ENCODE measurements around the gene CLIP2.

Gene CLIP2

DNA sequence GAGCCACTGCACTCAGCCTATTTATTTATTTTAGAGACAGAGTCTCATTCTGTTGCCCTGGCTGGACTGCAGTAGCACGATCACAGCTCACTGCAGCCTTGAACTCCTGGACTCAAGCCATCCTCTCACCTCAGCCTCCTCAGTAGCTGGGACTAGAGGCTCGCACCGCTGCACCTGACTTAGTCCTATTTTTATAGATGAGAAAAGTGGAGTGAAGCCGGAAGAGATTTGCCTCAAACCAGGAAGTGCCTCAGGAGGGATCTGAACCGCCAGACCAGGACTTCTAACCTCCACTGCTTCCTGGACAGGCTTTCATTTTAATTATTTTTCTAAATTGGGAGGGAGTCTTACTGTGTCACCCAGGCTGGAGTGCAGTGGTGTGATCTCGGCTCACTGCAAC lies 17.5 kb upstream of the CLIP2 start:
- no peak for DNase-seq (ENCODE audit: low read depth)

DNA sequence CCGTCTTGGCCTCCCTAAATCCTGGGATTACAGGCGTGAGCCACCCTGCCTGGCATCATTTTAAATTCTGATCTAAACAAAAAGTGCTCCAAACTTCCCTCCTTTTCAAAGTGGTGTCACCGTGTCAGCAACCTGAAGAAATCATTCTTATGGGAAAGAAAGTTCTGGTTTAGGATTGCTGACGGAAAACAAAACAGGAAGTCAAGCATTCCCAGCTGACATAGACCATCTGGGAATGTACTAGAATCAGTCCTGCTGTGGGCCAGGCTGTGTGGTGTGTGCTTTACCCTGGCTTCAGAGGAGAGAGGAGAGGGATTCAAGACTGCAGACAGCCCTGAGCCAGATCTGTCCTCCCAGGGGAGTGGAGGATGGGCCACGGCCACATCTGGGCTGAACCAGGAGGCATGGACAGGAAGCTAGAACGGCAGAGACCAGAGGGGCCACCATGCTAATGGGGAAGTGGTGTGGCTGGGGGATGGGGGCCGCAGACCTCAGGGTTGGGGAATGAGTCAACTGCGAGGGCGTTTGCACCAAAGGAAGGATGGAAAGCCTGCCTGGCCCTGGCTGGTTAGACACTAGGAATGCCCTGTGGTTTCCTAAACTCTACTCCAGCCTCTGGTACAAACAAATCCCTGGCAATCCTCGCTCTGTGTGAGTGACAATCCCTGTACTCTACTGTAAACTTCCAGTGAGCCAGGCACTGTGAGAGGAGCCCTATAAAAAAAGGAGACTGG lies 16.7 kb upstream of the CLIP2 start:
- DNase-seq (ENCODE audit: low read depth) = peak; percentile 90

DNA sequence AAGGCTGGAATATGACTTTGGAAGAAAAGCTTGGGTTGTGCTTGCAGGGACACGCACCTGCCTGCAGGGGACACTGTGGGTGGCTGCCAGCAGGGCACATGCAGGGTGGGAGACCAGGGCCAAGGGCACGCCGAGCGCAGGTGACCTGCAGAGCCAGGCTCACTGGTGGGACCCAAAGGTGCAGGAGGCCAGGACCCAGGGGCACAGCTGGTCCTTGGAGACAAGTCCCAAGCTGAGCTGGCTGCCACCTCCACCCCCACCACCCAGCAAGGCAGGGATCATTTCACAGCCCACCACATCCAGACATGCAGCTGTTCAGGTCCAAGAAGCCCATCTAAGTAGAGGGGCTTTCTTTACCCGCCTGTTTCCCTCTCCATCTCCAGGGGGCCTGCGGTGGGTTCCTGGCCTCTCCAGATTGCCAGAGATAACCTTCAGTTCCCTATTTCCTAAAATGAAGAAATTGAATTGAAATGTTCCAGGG lies 13.8 kb upstream of the CLIP2 start:
- DNase-seq (ENCODE audit: low read depth) = no peak

DNA sequence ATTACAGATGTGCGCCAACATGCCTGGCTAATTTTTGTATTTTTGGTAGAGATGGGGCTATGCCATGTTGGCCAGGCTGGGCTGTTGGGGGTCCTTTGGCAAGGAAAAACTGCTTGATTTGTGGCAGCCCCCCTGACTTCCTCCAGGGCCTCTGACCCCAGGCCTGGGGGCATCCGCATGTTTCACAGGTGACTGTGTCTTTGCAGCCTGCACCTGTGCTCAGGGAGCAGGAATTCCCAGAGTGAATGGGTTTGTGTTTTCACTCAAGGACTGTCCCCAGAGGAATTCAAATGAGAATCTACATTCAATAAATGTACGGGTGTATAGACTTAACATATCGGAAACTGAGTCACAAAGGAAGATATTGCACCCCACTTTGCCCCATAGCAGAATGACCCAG lies 11.6 kb upstream of the CLIP2 start:
- DNase-seq (ENCODE audit: low read depth) = no peak

DNA sequence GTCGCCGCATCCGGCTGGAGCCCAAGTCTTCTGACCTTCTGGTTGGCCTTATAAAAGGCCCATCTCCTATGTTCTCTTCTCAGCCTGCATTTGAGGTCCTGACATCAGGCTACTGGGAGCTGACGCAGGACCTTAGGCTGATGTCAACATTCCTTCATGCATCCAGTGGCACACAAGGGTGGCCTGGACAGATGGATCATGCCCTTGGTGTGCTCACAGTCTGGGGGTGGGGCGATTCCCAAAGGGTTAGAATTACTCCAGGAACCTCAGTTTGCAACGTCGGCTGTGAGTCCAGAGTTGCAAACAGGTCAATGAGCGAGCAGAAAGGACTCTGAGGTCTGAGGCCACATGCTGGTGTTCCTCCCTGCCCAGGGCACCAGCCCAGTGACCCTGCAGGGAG lies 8.2 kb upstream of the CLIP2 start:
- DNase-seq (ENCODE audit: low read depth) = no peak

DNA sequence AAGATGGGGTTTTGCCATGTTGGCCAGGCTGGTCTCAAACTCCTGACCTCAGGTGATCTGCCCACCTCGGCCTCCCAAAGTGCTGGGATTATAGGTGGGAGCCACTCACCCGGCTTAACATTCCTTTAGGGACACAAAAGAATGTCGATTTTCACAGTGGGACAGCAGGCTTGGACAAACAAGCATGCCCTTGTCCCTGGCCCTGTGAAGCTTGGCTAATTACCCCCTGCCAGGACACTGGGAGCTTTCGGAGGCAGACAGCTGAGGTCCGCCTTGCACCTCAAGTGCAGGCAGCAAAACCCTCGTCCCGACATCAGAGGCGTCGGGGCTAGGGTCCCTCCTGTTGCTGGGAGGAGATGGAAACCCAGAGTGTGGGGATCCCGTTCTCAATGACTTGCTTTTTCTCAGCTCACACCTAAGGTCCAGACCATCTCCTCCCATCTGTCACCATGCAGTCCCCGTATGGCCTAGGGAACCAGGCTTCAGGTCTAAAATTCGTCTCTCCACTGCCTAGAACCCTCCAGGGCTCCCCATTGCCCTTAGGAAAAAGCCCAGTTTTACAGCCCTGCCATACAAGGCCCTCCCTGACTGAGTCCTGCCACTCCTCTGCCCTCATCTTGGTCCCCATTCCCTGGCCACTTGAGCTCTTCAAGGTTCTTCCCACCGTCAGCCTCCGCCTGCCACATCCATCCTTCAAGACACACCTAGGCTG lies 6.3 kb upstream of the CLIP2 start:
- no peak for DNase-seq (ENCODE audit: low read depth)

DNA sequence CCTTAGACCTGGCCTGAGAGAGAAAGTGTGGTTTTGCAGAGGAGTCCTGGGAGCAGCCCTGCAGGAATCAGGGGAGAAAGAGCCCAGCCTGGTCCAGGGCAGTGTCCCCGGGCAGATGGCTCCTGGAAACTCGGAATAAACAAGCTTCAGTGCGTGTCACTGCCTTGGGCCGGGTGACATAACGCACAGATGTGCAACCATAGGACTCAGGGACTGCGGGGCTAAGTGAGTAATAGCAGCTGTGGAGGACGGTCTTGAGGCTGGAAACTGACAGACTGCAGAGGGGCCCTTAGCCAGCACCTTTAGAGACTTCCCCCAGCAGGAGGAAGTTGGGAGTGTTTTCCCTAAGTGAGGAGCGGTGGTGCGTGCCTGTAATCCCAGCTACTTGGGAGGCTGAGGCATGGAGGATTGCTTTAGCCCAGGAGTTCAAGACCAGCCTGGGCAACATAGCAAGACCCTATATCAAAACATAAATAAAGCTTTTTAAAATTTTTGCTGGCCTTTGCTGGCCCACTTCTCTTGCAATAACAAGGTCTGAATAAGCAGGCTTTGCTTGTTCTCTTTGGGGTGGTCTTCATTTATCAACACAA lies 5.3 kb upstream of the CLIP2 start:
- no peak for DNase-seq (ENCODE audit: low read depth)

DNA sequence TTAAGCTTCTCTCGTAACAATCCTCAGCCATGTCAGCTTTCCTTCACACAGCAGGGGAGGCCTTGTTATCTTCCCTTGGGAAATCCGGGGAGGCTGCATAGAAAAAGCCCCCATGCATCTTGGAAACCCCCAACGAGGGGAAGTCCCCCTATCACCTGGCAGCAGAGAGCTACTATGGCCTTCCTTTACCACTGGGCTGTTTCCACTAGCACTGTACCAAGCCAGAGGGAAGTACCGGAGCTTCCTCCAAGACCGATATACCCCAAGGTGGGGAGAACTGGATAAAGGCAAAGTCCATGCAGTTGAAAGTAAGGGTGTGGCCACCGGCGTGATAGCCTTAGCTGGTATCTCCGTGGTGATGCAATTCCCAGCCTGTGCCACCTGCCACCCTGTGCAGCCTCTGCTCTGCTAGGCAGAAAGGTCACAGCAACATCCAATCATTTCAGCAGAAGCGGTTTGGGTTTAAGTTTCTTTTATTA lies 4.4 kb upstream of the CLIP2 start:
- DNase-seq (ENCODE audit: low read depth) = no peak

DNA sequence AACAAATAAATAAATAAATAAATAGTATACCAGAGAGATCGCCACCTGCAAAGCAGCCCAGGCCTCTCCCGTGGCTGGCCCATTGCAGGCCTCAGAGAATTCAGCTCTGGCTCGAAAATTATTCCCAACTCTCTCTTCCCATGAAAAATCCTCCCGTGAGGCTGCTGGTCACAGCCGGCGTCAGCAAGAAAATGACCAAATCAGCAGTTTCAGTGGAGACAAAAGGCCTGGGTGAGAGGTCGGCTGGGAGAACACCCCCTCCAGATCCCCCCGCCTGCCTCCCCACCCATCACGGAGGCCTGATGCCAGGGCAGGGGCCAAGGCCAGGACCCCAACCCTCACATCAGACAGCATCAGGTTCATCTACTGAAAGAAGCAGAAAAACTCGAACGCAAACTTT lies 3.1 kb upstream of the CLIP2 start:
- no peak for DNase-seq (ENCODE audit: low read depth)

DNA sequence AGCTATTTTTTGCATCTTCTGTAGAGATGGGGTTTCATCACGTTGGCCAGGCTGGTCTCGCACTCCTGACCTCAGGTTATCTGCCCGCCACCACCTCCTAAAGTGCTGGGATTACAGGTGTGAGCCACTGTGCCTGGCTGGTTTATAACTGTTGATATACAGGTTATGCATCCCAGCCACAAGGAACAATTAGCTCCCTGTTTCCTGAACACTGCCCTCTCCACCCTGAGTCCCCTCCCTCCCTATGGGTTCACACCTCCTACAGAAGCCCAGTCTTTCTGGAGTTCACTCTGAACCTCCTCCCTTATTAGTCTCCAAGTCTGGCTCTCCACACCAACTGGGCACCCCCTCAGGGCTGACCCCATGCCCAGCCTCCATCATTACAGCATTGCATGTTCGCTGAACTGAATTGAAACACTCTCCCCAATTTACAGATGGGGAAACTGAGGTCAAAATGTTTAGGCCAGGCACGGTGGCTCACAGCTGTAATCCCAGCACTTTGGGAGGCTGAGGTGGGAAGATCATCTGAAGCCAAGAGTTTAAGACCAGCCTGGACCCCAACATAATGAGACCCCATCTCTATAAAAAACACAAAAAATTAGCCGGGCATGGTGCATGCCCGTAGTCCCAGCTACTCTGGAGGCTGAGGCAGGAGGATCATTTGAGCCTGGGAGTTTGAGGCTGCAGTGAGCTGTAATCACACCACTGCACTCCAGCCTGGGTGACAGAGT lies 1.7 kb upstream of the CLIP2 start:
- no peak for DNase-seq (ENCODE audit: low read depth)

DNA sequence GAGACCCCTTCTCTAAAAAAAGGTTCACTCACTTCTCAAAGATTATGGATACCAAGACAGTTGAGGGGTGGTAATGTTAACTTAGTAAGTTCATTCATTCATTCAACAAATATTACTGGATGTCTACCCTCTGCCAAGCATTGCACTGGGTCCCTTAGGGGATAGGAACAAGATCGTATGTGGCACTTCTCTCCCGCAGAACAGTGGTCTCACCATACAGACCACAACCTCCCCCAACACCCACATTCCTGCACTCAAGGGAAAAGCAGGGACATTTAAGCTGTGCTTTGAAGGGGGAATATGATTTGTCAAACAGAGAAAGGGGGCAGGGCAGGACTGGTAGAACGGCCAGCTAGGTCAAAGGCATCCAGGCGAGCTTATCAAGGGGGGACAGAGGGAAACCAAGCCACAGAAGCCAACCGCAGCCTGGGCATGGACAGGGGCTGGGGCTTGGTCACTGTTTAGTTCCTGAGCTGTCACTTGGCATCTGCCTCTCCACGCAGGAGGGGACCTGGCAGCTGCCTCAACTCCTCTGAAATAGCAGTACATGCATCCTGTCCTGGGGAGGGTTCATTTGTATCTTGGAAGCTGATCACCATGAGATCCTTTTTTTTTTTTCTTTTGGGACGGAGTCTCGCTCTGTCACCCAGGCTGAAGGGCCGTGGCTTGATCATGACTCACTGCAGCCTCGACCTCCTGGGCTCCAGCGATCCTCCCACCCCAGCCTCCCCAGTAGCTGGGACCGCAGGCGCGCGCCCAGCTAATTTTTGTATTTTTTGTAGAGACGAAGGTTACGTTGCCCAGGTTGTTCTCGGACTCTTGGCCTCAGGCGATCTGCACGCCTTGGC lies 949 bp upstream of the CLIP2 start:
- no peak for DNase-seq (ENCODE audit: low read depth)

DNA sequence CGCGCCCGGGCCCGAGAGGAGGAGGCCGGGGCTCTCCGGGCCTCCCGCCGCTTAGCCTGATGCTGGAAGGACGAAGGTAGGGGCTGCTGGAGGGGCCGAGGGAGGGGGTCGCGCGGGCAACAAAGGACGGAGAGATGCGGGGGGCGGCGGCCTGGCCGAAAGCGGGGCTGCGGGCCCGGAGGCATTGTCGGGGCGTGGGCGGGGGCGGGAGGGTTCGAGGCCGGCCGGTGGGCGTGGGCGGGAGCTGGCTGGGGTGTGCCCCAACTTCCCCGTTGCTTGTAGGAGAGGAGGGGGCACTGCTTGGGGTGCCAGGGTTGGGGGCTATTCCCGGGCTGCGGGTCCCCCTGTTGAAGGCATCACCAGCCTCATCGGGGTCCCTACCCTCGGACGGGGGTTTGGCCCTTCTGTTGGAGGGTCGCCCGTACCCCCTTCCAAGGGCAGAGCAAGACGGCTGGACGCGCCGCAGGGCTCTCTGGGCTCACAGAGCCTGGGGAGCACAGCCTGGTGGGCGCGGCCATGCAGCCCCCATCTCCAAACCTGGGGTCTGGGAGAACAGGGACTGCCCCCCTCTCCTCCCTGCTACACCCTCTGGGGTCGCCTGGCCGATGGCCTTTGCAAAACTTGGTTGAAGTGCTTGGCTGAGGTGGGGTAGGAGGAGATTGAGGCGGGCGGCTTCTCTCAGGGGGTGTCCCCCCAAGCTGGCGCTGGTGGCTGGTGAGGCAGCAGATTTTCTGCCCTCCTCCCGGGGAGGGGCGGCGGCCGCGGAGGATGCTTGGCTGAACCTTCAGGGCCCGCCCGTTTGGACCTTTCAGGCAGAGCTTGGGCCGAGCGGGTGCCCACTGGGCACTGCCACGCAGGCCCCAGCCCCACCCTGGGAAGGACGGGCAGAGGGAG lies 699 bp downstream of the CLIP2 start:
- DNase-seq (ENCODE audit: low read depth) = no peak

DNA sequence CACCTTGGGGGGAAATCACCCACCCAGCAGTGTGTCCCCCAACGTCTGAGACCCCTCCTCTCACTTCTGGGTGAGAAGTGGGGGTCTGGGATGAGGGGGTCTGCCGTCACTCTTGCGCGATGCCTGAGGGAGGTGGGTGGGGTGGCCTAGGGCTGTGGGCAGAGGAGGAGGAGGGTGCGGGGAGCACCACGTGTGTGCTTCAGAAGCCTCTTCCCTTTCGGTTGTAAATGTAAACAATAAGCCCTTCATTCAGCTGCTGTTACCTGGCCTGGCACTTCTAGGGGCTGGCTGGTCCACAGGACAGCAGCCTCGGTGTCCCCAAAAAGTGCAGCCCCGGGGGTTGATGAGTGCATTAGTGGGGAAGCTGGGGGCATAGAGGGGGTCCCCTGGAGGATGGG lies 1.3 kb downstream of the CLIP2 start:
- no peak for DNase-seq (ENCODE audit: low read depth)

DNA sequence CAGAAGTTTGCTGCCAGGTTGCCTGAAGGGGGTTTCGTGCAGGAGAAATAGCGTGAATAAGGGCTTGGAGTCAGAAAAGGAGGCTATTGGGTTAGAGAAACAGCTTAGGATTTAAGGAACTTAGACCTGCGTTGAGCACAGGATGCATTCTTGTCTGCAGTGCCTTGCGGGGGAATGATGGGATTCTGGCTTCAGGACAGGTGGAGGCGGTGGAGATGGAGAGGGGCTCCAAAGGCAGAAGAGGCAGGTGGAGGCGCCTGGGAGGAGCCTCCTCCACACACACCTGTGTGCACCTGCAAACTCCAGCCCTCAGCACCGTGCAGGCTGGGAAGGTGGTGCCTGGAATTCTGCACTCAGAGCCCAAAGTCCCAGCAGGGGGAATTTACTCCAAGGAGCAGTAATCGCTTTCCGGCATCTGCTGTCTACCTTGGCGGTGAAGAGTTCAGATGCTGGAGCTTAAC lies 1.8 kb downstream of the CLIP2 start:
- DNase-seq (ENCODE audit: low read depth) = no peak

DNA sequence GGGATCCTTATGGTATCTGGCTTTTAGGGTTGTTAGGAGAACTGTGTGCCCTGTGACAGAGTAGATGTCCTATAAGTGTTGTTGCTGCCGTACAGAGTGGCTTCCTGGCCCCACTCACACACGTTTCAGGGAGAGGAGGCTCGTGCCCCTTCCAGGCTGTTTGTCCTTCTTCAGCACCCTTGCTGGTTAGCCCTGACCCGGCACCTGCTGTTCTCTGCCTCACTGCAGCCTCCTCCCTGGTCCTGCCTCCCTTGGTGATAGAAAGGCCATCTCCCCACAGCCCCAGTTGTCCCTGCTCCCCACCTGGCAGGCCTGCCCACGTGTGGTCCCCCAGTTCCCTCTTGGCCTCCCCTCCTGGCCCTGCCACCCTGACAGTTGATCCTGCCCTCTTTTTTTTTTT lies 2.3 kb downstream of the CLIP2 start:
- no peak for DNase-seq (ENCODE audit: low read depth)

DNA sequence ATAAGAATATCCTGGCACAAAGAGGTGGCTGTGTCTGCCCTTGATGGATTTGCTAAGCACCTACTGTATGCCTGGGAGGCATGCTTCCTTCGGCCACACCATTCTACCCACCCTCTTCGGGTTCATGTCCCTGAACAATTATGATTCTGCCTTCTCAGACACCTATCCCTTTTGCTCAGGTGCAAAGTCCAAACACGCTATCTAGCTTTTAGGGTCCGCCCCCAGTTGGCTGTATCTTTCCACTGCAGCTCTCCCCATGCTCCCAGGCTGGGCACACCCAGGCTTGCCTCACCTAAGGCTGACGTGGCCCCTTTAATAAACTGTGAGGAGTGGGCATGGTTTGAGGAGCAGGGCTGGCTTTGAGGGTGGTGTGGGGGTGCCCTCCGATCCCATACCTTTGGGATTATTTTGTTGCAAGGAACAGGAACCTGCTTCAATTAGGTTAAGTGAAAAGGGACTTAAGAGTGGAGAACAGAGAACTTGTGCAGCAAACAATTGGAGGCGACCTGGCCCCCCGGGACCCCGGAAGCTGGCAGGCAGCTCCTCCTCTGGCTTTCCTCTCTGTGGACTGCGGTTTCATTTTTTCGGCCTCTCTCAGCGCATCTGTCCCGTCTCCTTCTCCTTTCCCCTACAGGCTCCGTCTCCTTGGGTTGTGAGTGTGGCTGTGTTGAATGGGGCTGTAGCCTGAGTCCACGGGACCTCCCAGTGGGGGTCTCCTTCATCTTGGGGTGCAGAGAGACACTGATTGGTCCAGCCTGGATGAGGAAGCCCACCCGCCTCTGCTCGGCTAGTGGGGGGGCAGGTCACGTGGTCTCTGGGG lies 3.8 kb downstream of the CLIP2 start:
- no peak for DNase-seq (ENCODE audit: low read depth)

DNA sequence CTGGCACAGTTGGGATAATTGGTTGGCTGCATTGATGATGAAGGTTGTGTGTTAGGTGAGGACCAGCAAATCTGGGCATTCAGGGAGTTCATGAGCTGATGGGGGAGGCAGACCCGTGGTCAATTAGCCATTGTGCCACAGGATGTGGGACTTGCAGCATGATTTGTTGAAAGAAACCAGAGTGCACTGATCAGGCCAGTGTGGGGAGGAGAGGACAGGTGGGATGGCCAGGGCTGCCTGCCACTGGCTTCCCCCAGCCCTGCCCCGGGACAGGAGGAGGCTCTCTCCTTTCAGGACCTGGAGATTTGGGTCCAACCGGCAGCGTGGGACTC lies 4.3 kb downstream of the CLIP2 start:
- DNase-seq (ENCODE audit: low read depth) = no peak

DNA sequence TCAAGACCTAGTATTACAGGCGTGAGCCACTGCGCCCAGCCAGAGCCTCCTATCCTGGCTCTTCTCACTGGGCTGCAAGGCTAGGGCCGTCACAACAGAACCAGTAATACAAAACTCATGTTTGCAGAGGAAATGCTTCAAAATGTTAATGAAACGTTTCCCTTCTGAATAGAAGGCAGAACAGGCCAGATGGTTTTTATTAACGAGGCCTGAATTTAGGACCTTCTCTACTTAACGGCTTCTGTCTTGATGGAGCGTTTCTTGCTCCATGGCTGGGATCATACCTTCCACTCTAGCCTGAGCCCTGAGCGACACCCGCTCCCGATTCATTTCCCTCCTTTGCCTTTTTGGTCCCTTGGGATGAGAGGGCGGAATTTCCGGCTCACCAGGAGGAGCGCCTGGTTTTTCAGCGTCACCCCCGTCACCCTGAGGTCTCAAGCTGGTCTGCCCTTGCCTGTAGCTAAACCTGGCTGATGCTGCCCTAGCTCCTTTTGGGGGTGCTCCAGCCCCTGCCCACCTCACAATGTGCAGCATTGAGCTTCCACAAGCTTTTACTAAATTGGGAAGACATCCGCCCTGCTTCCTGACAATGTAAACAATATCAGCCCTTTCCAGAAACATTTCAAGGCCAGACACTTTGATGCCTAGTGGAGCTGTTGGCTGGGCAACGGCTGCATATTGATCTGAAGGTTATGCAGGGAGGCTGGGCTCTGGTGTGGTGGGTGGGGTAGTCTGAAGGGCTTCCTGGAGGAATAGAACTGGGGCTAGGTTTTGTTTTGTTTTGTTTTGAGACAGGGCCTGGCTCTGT lies 5.2 kb downstream of the CLIP2 start:
- DNase-seq (ENCODE audit: low read depth) = peak; percentile 66
